ENCODE data around the gene MINDY4B. TPM values are rescaled to one million over a fixed set of nuclear protein-coding genes. Genes with fewer than 3 reads are reported as not detected.

Gene MINDY4B
- total and polyA plus RNA-seq, 2 of the 8 experiments (the other 6 are each of a cell fraction or from before 2014, with no cell fraction given), result not detected

DNA sequence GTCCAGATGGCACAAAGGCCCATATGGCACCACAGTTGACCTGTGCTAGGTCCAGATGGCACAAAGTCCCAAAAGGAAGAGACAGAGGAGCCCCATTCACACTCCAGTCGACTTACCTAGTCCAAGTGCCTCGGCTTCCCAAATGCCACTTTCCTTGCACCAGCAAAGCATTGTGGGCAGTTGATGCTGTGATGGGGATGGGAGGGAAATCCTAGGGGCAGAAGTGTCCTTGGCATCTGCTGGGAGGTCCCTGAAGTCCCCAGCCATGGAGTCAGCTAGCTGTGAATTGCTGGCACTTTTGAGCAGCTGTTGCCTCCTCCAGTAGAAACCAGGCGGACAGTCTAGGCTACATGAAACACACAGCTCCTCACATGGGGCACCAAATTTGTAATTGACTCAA, 82.0 kb downstream of the MINDY4B start (continued):
- TF ChIP-seq, protein P1, sequence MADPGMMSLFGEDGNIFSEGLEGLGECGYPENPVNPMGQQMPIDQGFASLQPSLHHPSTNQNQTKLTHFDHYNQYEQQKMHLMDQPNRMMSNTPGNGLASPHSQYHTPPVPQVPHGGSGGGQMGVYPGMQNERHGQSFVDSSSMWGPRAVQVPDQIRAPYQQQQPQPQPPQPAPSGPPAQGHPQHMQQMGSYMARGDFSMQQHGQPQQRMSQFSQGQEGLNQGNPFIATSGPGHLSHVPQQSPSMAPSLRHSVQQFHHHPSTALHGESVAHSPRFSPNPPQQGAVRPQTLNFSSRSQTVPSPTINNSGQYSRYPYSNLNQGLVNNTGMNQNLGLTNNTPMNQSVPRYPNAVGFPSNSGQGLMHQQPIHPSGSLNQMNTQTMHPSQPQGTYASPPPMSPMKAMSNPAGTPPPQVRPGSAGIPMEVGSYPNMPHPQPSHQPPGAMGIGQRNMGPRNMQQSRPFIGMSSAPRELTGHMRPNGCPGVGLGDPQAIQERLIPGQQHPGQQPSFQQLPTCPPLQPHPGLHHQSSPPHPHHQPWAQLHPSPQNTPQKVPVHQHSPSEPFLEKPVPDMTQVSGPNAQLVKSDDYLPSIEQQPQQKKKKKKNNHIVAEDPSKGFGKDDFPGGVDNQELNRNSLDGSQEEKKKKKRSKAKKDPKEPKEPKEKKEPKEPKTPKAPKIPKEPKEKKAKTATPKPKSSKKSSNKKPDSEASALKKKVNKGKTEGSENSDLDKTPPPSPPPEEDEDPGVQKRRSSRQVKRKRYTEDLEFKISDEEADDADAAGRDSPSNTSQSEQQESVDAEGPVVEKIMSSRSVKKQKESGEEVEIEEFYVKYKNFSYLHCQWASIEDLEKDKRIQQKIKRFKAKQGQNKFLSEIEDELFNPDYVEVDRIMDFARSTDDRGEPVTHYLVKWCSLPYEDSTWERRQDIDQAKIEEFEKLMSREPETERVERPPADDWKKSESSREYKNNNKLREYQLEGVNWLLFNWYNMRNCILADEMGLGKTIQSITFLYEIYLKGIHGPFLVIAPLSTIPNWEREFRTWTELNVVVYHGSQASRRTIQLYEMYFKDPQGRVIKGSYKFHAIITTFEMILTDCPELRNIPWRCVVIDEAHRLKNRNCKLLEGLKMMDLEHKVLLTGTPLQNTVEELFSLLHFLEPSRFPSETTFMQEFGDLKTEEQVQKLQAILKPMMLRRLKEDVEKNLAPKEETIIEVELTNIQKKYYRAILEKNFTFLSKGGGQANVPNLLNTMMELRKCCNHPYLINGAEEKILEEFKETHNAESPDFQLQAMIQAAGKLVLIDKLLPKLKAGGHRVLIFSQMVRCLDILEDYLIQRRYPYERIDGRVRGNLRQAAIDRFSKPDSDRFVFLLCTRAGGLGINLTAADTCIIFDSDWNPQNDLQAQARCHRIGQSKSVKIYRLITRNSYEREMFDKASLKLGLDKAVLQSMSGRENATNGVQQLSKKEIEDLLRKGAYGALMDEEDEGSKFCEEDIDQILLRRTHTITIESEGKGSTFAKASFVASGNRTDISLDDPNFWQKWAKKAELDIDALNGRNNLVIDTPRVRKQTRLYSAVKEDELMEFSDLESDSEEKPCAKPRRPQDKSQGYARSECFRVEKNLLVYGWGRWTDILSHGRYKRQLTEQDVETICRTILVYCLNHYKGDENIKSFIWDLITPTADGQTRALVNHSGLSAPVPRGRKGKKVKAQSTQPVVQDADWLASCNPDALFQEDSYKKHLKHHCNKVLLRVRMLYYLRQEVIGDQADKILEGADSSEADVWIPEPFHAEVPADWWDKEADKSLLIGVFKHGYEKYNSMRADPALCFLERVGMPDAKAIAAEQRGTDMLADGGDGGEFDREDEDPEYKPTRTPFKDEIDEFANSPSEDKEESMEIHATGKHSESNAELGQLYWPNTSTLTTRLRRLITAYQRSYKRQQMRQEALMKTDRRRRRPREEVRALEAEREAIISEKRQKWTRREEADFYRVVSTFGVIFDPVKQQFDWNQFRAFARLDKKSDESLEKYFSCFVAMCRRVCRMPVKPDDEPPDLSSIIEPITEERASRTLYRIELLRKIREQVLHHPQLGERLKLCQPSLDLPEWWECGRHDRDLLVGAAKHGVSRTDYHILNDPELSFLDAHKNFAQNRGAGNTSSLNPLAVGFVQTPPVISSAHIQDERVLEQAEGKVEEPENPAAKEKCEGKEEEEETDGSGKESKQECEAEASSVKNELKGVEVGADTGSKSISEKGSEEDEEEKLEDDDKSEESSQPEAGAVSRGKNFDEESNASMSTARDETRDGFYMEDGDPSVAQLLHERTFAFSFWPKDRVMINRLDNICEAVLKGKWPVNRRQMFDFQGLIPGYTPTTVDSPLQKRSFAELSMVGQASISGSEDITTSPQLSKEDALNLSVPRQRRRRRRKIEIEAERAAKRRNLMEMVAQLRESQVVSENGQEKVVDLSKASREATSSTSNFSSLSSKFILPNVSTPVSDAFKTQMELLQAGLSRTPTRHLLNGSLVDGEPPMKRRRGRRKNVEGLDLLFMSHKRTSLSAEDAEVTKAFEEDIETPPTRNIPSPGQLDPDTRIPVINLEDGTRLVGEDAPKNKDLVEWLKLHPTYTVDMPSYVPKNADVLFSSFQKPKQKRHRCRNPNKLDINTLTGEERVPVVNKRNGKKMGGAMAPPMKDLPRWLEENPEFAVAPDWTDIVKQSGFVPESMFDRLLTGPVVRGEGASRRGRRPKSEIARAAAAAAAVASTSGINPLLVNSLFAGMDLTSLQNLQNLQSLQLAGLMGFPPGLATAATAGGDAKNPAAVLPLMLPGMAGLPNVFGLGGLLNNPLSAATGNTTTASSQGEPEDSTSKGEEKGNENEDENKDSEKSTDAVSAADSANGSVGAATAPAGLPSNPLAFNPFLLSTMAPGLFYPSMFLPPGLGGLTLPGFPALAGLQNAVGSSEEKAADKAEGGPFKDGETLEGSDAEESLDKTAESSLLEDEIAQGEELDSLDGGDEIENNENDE (IDR thresholded peaks at IDR 0.05; ENCODE audit: insufficient replicate concordance, low read length), result no peak
- TF ChIP-seq CHD1 (IDR thresholded peaks at IDR 0.05; ENCODE audit: low read depth, low read length) (no peak), BCL11A (IDR thresholded peaks at IDR 0.05; ENCODE audit: low read depth in 2 of 2, low read length in 2 of 2) (no peak), HDAC6 (IDR thresholded peaks at IDR 0.05; ENCODE audit: low read depth, low read length) (no peak), TAF7 (optimal IDR thresholded peaks at IDR 0.05; ENCODE audit: borderline replicate concordance, low read depth, low read length) (no peak), SAP30 (IDR thresholded peaks at IDR 0.05; ENCODE audit: insufficient read depth, insufficient replicate concordance, low read length) (no peak), SIX5 (IDR thresholded peaks at IDR 0.05; ENCODE audit: low read depth, low read length) (no peak)
- TF ChIP-seq, protein P2, sequence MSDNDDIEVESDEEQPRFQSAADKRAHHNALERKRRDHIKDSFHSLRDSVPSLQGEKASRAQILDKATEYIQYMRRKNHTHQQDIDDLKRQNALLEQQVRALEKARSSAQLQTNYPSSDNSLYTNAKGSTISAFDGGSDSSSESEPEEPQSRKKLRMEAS (IDR thresholded peaks at IDR 0.05), result no peak

All from H1 (cell line).